ENCODE data around the gene CDC14B. TPM values are rescaled to one million over a fixed set of nuclear protein-coding genes. Genes with fewer than 3 reads are reported as not detected.
"Not testable (repeated sequence)": the region's sequence is repeated elsewhere in the genome, so short reads cannot be mapped to it uniquely, and the experiment has no call there.

Gene CDC14B
- total RNA-seq, 2 donors from 2014 or later, result 18.4 to 19.2 TPM

GRCh38 chr9:96615411-96615810 is 4.2 kb downstream of the CDC14B start:
- no peaks in the 10 kb centered on the region for H3K27me3 ChIP-seq
- no peak for DNase-seq (ENCODE audit: low spot score)
- H3K9me3 ChIP-seq, result no peaks in the 10 kb centered on the region
- H3K4me3 ChIP-seq, result no peak overlapping the region
- no peak for TF ChIP-seq CTCF (IDR thresholded peaks at IDR 0.05)
- peak overlapping the region in 1 of 2 donors; percentile 11 for H3K27ac ChIP-seq
- H3K4me1 ChIP-seq, result peaks cover 0 to 28% of the 10 kb centered on the region in 2 donors
- no peaks in the 10 kb centered on the region for H3K36me3 ChIP-seq

- H3K4me3 ChIP-seq; H3K9me3 ChIP-seq; H3K27me3 ChIP-seq; H3K36me3 ChIP-seq; DNase-seq (ENCODE audit: low spot score): not testable (repeated sequence)
- Histone ChIP-seq H3K4me1 (peaks cover 0 to 28% of the 10 kb centered on the region in 2 donors), H3K27ac (peak overlapping the region in 1 of 2 donors; percentile 11)
These were observed 5.0 kb downstream of the CDC14B start for GRCh38 chr9:96614664-96615063.

GRCh38 chr9:96612966-96613589 is 6.6 kb downstream of the CDC14B start:
- no peak overlapping the region for H3K4me3 ChIP-seq
- no peak for TF ChIP-seq CTCF (IDR thresholded peaks at IDR 0.05)
- H3K9me3 ChIP-seq, result no peaks in the 10 kb centered on the region
- H3K27ac ChIP-seq, result peak overlapping the region; percentile 71 to 82
- peaks cover 0 to 21% of the 10 kb centered on the region in 2 donors for H3K4me1 ChIP-seq
- DNase-seq (ENCODE audit: low spot score), result no peak
- H3K36me3 ChIP-seq, result no peaks in the 10 kb centered on the region
- H3K27me3 ChIP-seq, result no peaks in the 10 kb centered on the region

GRCh38 chr9:96612105-96612965 is 7.3 kb downstream of the CDC14B start:
- Histone ChIP-seq H3K4me1 (peaks cover 0 to 21% of the 10 kb centered on the region in 2 donors), H3K36me3 (no peaks in the 10 kb centered on the region), H3K27ac (peak overlapping the region; percentile 71 to 82), H3K4me3 (peak overlapping the region in 1 of 2 donors; percentile 5), H3K9me3 (no peaks in the 10 kb centered on the region), H3K27me3 (no peaks in the 10 kb centered on the region)
- no peak for TF ChIP-seq CTCF (IDR thresholded peaks at IDR 0.05)
- peak; percentile 79 for DNase-seq (ENCODE audit: low spot score)

GRCh38 chr9:96611302-96611701 is 8.3 kb downstream of the CDC14B start:
- Histone ChIP-seq H3K27me3 (no peaks in the 10 kb centered on the region), H3K9me3 (no peaks in the 10 kb centered on the region), H3K4me1 (peaks cover 0 to 21% of the 10 kb centered on the region in 2 donors), H3K4me3 (no peak overlapping the region), H3K27ac (peak overlapping the region; percentile 71 to 82), H3K36me3 (no peaks in the 10 kb centered on the region)
- no peak for DNase-seq (ENCODE audit: low spot score)
- TF ChIP-seq CTCF (IDR thresholded peaks at IDR 0.05), result no peak

GRCh38 chr9:96609732-96610131 is 9.9 kb downstream of the CDC14B start:
- no peaks in the 10 kb centered on the region for H3K9me3 ChIP-seq
- no peak overlapping the region for H3K27ac ChIP-seq
- no peak overlapping the region for H3K4me3 ChIP-seq
- no peaks in the 10 kb centered on the region for H3K36me3 ChIP-seq
- no peak for DNase-seq (ENCODE audit: low spot score)
- TF ChIP-seq CTCF (IDR thresholded peaks at IDR 0.05), result no peak
- H3K4me1 ChIP-seq, result peaks cover 0 to 29% of the 10 kb centered on the region in 2 donors
- H3K27me3 ChIP-seq, result no peaks in the 10 kb centered on the region

Data from right atrium auricular region (tissue), 2 donors.